ENCODE data around the gene UGGT2.
A peak's percentile ranks its signal among the peaks of the same experiment; 100 is the strongest.
"Not testable (repeated sequence)": the region's sequence is repeated elsewhere in the genome, so short reads cannot be mapped to it uniquely, and the experiment has no call there.

UGGT2 gene

GRCh38 chr13:95801825-95802224 lies 251.4 kb downstream of the UGGT2 start:
- DNase-seq: no peak

- DNase-seq: no peak
Measured at GRCh38 chr13:95800436-95800835, 252.8 kb downstream of the UGGT2 start.

DNA sequence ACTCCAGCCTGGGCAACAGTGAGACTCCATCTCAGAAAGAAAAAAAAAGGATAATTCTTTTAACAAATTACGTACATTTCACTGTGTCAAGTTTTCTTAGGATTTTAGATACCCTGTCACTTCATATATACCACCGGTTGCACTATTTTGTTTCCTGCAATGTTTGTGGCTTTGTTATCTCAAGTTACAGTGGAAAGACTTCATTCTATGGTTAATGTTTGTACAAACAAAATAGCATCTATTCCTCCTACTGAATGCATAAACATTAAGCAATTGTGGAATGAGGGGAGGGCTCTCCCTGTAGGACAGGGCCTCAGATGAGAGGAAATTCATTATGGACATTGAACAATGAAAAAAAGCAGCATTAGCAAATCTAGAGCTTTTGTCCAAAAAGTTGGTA lies 256.2 kb downstream of the UGGT2 start:
- DNase-seq: no peak

DNA sequence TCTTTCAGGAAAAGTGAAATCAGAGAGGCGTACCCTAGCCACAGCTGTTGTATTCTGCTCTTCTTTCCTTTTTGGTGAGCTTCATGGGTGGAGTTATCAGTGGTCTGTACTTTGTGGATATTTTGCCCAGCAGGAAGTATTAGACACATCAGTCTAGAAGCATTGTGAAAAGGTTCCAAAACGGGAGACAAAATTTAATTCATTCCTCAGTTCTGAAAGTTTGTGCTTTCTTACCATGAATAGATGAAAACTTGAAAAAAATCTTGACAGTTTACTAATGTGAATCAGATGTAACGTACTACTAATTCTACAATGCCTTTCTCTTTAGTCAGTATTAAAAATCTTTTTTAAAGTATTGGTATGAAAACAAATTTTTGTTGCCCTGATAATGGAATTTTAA lies 259.4 kb downstream of the UGGT2 start:
- no peak for DNase-seq

DNA sequence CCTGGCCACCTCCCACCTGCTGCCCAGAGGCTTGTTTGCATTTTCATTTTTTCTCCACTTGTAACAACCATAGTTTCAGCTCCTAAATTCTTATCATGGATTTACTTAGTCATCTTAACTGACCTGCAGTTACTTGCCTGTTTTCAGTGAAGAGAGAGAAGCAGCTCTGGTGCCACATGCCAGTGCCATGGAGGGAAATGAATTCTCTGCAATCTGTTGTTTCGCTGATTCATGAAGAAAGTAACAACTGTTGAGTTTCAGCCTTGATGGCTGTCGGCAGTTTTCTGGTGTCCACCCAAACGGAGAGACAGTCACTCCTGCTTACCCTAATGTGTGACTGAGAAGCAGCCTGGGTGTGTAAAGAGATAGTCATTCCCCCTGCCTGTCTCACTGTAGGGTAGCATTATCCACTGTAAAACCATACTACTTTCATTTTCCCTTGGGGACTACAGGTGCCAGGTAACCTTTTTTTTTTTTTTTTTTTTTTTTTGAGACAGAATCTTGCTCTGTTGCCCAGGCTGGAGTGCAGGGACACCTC lies 260.1 kb downstream of the UGGT2 start:
- DNase-seq: no peak

- DNase-seq: no peak
Measured at GRCh38 chr13:95791084-95791722, 262.0 kb downstream of the UGGT2 start.

DNA sequence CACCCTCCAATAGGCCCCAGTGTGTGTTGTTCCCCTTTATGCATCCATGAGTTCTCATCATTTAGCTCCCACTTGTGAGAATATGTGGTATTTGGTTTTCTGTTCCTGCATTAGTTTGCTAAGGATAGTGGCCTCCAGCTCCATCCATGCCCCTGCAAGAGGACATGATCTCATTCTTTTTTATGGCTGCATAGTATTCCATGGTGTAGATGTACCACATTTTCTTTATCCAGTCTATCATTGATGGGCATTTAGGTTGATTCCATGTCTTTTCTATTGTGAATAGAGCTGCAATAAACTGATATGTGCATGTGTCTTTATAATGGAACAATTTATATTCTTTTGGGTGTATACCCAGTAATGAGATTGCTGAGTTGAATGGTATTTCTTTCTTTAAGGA lies 263.9 kb downstream of the UGGT2 start:
- not testable (repeated sequence) for DNase-seq

DNA sequence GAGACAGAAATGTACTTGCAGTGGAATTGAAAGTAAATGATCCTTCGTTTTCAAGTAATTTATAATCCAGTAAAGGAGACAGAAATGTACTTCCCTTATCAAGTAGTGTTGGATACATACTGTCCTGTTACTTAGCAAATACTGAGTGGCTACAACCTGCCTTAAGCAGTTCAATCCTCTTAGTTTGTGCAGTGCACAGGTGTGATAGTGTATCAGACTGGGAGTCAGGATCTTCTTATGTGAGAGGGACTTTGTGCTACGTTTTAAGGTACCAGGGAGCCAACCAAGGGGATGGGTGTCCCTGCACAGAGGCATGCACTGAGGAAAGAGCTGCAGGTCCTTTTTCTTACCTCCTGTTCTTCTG lies 265.1 kb downstream of the UGGT2 start:
- no peak for DNase-seq

GRCh38 chr13:95787356-95788099 lies 265.7 kb downstream of the UGGT2 start:
- no peak for DNase-seq

- DNase-seq: no peak
Measured at GRCh38 chr13:95784900-95785290, 268.3 kb downstream of the UGGT2 start.

- DNase-seq: no peak
Measured at GRCh38 chr13:95784161-95784899, 268.9 kb downstream of the UGGT2 start.

DNA sequence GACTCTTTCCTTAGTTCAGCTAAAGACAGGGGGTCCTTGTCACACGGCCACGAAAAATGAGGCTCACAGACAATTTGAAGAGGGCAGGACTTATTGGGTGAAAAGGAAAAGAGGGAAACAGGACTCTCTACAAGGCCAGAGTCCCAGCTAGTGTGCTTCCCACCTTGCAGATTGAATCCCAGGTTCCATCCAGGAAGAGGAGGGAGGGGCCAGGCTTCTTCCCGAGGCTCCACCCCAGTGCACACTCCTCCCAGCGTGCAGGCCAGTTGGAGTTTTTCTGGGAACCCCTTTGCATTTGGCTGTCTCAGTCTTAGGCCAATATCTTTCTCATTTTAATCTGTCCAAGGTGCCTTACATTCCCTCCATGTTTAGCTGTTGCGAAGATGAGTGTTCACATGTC lies 269.5 kb downstream of the UGGT2 start:
- DNase-seq: no peak

DNA sequence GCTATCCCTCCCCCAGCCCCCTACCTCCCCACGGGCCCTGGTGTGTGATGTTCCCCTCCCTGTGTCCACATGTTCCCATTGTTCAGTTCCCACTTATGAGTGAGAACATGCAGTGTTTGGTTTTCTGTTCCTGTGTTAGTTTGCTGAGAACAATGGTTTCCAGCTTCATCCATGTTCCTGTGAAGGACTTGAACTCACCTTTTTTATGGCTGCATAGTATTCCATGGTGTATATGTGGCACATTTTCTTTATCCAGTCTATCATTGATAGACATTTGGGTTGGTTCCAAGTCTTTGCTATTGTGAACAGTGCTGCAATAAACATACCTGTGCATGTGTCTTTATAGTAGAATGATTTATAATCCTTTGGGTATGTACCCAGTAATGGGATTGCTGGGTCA lies 271.3 kb downstream of the UGGT2 start:
- not testable (repeated sequence) for DNase-seq

GRCh38 chr13:95781016-95781415 lies 272.2 kb downstream of the UGGT2 start:
- DNase-seq: no peak

DNA sequence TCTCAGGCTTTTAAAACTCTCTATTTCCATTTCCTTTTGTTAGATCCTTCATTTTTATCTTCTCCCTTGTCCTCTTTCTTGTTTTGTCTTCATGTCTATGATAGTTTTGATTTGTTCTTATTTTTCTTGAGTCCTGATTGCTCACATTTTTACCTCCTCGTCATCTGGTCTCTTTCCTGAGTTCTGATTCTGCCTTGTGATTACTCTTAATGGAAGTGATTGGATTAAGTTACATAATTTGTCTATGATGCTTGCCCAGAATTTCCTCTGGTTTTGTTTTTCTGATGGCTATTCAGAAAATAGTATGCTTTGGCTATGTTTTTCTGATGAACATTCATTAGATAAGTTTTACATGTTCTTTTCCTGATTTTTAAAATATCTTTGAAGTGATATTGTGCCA lies 273.7 kb downstream of the UGGT2 start:
- DNase-seq: no peak

DNA sequence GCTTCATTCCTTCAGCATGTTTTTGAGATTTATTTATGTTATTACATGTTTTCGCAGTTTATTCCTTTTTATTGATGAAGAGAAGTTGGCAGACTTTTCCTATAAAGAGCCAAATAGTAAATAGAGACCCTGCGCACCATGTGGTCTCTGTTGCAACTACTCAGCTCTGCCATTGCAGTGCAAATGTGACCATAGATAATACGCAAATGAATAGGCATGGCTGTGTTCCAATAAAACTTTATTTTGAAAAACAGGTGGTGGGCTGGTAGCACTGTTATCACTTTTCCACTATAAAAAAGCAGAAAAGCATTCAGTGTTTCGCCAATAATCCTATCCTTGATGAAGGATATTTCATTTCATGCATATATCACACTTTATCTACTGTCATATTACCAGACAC lies 281.3 kb downstream of the UGGT2 start:
- no peak for DNase-seq

- DNase-seq: no peak
Measured at GRCh38 chr13:95763601-95764000, 289.6 kb downstream of the UGGT2 start.

DNA sequence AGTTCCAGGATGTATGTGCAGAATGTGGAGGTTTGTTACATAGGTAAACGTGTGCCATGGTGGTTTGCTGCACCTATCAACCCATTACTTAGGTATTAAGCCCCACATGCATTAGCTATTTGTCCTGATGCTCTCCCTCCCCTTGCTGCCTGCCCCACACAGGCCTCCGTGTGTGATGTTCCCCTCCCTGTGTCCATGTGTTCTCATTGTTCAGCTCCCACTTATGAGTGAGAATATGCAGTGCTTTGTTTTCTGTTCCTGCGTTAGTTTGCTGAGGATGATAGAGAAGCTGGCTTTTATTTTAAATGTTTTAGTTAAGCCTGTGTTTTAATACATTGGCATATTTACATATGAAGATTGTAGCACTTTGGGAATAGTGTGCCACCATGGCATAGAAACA lies 290.6 kb downstream of the UGGT2 start:
- DNase-seq: peak in 4 of 51 donors; percentile 4 to 15 (median 8)

DNA sequence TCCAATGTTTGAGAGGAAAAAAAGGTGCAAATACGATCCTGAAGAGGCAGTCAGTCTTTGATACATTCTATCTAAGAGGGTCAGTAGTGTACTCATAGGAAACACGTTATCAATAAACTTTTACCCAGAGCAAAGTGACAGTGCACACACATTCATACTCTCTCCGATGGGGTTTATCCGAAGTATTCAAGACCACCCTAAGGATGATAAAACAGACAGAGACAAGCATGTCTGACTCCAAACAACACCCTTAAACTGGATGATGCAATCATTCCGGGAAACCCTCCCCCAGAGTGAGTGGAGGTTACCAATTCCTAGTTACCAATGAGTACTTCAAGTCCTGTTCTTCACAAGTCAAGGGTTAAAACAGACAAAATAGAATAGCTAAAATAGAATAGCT lies 297.1 kb downstream of the UGGT2 start:
- DNase-seq: no peak

GRCh38 chr13:95754069-95754468 lies 299.1 kb downstream of the UGGT2 start:
- DNase-seq: no peak

GRCh38 chr13:95752677-95753076 lies 300.5 kb downstream of the UGGT2 start:
- DNase-seq: no peak
